Naive B cell (primary cell): ENCODE results near the gene ASB10. TPM values are rescaled to one million over a fixed set of nuclear protein-coding genes. Genes with fewer than 3 reads are reported as not detected.

Experiments
- ATAC-seq, 2 donors: fragments of 150-1000 bp; cut with Tn5 transposase; 2 replicates each; pipeline ENCODE4 v1.10.0; 2021; ENCODE audit warnings: low read depth in 2 of 2, mild to moderate bottlenecking in 2 of 2, moderate library complexity in 2 of 2
- DNase-seq: peaks from one replicate; pipeline ENCODE4 v3.0.0; 2022
- H3K27ac Mint-ChIP-seq, 6 donors: one replicate each; pipeline ENCODE4 v1.8.0; 2020 to 2022; ENCODE audit warnings: mild to moderate bottlenecking in 6 of 6, mixed read lengths in 6 of 6, moderate library complexity in 5 of 6, inconsistent platforms in 2 of 6
- H3K27me3 Mint-ChIP-seq, 3 donors: one replicate each; pipeline ENCODE4 v1.8.0; 2021 to 2022; ENCODE audit warnings: mixed read lengths in 3 of 3, mild to moderate bottlenecking in 1 of 3
- H3K36me3 Mint-ChIP-seq, 2 donors: one replicate each; pipeline ENCODE4 v1.8.0; 2020 to 2022; ENCODE audit warnings: mixed read lengths in 2 of 2, inconsistent platforms in 1 of 2, mild to moderate bottlenecking in 1 of 2
- H3K4me1 Mint-ChIP-seq, 3 donors: one replicate each; pipeline ENCODE4 v1.8.0; 2020 to 2022; ENCODE audit warnings: mixed read lengths in 3 of 3, inconsistent platforms in 1 of 3, mild to moderate bottlenecking in 1 of 3, moderate library complexity in 1 of 3
- H3K4me3 Mint-ChIP-seq, 8 donors: one replicate each; pipeline ENCODE4 v1.8.0; 2020 to 2022; ENCODE audit warnings: mild to moderate bottlenecking in 8 of 8, mixed read lengths in 8 of 8, moderate library complexity in 8 of 8, inconsistent platforms in 2 of 8
- H3K9me3 Mint-ChIP-seq, 7 donors: one replicate each; pipeline ENCODE4 v1.8.0; 2020 to 2022; ENCODE audit warnings: mixed read lengths in 7 of 7, mild to moderate bottlenecking in 5 of 7, inconsistent platforms in 2 of 7, moderate library complexity in 1 of 7
- polyA plus RNA-seq, 6 donors: library from polyadenylated mRNA; unstranded; fragments of 300-500 nt; fragmentation: Illumina TruSeq; gene quantifications; one replicate each; pipeline ENCODE4 v1.2.3, GENCODE V29; 2021; ENCODE audit warnings: low read depth in 6 of 6

Gene ASB10, protein sequence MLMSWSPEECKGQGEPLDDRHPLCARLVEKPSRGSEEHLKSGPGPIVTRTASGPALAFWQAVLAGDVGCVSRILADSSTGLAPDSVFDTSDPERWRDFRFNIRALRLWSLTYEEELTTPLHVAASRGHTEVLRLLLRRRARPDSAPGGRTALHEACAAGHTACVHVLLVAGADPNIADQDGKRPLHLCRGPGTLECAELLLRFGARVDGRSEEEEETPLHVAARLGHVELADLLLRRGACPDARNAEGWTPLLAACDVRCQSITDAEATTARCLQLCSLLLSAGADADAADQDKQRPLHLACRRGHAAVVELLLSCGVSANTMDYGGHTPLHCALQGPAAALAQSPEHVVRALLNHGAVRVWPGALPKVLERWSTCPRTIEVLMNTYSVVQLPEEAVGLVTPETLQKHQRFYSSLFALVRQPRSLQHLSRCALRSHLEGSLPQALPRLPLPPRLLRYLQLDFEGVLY
- not detected for polyA plus RNA-seq

- peaks cover 0 to 1% (median 0%) of the 10 kb centered on the region in 7 donors for H3K9me3 Mint-ChIP-seq
- DNase-seq: no peak
- peak within 1 kb of the TSS in 2 of 8 donors; percentile 33 to 41 for H3K4me3 Mint-ChIP-seq
- H3K4me1 Mint-ChIP-seq: peaks cover 0 to 7% (median 6%) of the 10 kb centered on the region in 3 donors
- no peak for ATAC-seq
- no peaks in the 10 kb centered on the region for H3K36me3 Mint-ChIP-seq
- H3K27me3 Mint-ChIP-seq: peaks cover 32 to 56% (median 55%) of the 10 kb centered on the region in 3 donors
- H3K27ac Mint-ChIP-seq: peak within 1 kb of the TSS in 1 of 6 donors; percentile 56
These were observed at the start of gene ASB10 for GRCh38 chr7:151186640-151187408. TSS of gene ASB10 (minus strand) at chr7:151187250. CDS start at chr7:151187130, 120 bp downstream.

DNA sequence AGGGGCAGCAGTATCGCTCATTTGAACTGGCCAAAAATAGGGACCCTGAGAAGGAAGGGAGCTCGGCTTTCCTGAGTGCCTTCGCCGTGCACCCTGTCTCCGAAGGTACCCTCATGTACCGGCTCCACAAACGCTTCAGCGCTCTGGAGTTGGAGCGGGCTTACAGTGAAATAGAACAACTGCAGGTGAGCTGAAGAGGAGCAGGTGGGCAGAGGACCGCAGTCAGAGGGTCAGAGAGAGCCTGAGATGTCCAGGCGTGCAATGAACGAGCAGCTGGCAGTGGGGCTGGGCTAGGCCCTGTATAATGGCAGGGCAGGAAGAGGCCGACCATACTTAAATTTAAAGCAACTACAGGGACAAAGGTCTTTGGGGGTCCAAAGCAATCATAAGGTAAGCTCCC is 49.4 kb upstream of the ASB10 start:
- DNase-seq (no peak), ATAC-seq (no peak)
- Mint-ChIP-seq H3K9me3 (no peaks in the 10 kb centered on the region), H3K27ac (no peak overlapping the region), H3K4me3 (peak overlapping the region in 2 of 8 donors; percentile 25 to 45), H3K4me1 (peaks cover 26 to 45% (median 43%) of the 10 kb centered on the region in 3 donors), H3K36me3 (peaks cover 0 to 8% of the 10 kb centered on the region in 2 donors), H3K27me3 (no peaks in the 10 kb centered on the region)

DNA sequence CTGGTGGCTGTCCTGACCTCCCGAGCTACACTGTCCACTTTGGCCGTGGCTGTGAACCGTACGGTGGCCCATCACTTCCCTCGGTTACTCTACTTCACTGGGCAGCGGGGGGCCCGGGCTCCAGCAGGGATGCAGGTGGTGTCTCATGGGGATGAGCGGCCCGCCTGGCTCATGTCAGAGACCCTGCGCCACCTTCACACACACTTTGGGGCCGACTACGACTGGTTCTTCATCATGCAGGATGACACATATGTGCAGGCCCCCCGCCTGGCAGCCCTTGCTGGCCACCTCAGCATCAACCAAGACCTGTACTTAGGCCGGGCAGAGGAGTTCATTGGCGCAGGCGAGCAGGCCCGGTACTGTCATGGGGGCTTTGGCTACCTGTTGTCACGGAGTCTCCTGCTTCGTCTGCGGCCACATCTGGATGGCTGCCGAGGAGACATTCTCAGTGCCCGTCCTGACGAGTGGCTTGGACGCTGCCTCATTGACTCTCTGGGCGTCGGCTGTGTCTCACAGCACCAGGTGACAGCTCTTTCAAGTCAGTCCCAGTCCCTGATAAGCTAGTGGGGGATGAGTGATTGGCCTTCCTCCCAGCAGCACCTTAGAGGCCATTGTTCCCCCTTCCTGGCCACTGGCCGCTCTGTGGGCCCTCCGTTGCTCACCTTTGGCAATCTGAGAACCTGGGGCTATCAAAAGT is 48.2 kb upstream of the ASB10 start:
- ATAC-seq (no peak), DNase-seq (no peak)
- peaks cover 0 to 8% of the 10 kb centered on the region in 2 donors for H3K36me3 Mint-ChIP-seq
- no peaks in the 10 kb centered on the region for H3K27me3 Mint-ChIP-seq
- H3K27ac Mint-ChIP-seq: peak overlapping the region in 1 of 6 donors; percentile 54
- peak overlapping the region in 2 of 8 donors; percentile 70 to 98 for H3K4me3 Mint-ChIP-seq
- H3K9me3 Mint-ChIP-seq: no peaks in the 10 kb centered on the region
- peaks cover 26 to 45% (median 43%) of the 10 kb centered on the region in 3 donors for H3K4me1 Mint-ChIP-seq

DNA sequence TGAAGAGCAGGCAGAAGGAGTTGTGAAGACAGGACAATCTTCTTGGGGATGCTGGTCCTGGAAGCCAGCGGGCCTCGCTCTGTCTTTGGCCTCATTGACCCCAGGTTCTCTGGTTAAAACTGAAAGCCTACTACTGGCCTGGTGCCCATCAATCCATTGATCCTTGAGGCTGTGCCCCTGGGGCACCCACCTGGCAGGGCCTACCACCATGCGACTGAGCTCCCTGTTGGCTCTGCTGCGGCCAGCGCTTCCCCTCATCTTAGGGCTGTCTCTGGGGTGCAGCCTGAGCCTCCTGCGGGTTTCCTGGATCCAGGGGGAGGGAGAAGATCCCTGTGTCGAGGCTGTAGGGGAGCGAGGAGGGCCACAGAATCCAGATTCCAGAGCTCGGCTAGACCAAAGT is 46.8 kb upstream of the ASB10 start:
- peaks cover 19 to 42% (median 36%) of the 10 kb centered on the region in 3 donors for H3K4me1 Mint-ChIP-seq
- no peaks in the 10 kb centered on the region for H3K9me3 Mint-ChIP-seq
- peaks cover 0 to 8% of the 10 kb centered on the region in 2 donors for H3K36me3 Mint-ChIP-seq
- ATAC-seq: no peak
- peak overlapping the region; percentile 92 to 99 (median 98) for H3K4me3 Mint-ChIP-seq
- DNase-seq: no peak
- H3K27me3 Mint-ChIP-seq: no peaks in the 10 kb centered on the region
- peak overlapping the region in 5 of 6 donors; percentile 53 to 95 (median 82) for H3K27ac Mint-ChIP-seq

DNA sequence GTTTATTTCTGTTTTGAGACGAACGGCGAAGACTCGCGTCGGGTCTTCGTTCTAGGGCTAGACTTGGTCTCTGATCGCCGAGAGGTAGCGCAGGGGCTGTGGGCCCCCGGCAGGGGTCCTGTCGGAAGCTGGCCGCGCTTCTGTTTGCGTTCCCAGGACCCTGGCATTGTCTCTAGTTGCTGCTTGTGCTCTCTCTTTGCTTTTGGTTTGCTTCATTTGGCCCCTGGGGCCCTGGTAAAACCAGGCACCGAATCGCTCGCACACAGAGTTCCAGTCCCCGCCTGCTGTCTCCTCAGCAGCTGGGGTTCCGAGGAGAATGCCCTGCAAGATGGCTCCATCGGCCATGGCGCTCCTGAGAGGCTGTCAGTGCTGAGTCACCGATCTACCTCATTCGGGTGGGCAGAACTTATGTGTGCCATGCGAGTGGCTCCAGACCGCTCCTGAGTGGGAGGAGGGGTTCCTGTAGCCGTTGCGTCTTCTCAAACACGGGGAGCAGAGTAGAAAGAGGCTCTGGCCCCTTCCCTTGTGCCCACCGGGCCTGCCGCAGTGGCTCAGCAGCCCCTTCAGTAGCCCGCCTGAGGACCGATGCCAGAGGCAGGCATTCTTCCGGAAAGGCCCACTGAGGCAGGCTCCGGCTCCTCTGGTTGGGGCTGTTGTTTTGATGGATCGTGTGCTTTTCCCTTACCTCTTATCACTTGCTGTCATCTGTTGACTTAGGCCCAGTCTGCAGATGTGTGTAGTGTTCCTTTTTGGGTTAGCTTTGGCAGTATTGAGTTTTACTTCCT is 46.1 kb upstream of the ASB10 start:
- ATAC-seq (peak in 1 of 2 donors; percentile 15), DNase-seq (no peak)
- Mint-ChIP-seq H3K4me3 (peak overlapping the region; percentile 92 to 99 (median 98)), H3K4me1 (peaks cover 19 to 42% (median 36%) of the 10 kb centered on the region in 3 donors), H3K27me3 (no peaks in the 10 kb centered on the region), H3K9me3 (no peaks in the 10 kb centered on the region), H3K36me3 (peaks cover 0 to 8% of the 10 kb centered on the region in 2 donors), H3K27ac (peak overlapping the region; percentile 74 to 96 (median 90))

GRCh38 chr7:151232091-151232916 is 45.3 kb upstream of the ASB10 start, which contains the start of gene CHPF2:
TSS of gene CHPF2 (plus strand) at chr7:151232483. CDS start at chr7:151234012, 1,529 bp downstream.
- Mint-ChIP-seq H3K27ac (peak within 1 kb of the TSS; percentile 95 to 99 (median 98)), H3K9me3 (no peaks in the 10 kb centered on the region), H3K36me3 (peaks cover under 1 to 8% of the 10 kb centered on the region in 2 donors), H3K4me3 (peak within 1 kb of the TSS; percentile 96 to 99 (median 98)), H3K4me1 (peaks cover 20 to 50% (median 38%) of the 10 kb centered on the region in 3 donors), H3K27me3 (no peaks in the 10 kb centered on the region)
- peak; percentile 91 for DNase-seq
- ATAC-seq: peak; percentile 97 to 98

GRCh38 chr7:151231080-151231479 is 44.0 kb upstream of the ASB10 start:
- Mint-ChIP-seq H3K36me3 (peaks cover 0 to 8% of the 10 kb centered on the region in 2 donors), H3K27ac (peak overlapping the region in 2 of 6 donors; percentile 38 to 44), H3K27me3 (no peaks in the 10 kb centered on the region), H3K9me3 (no peaks in the 10 kb centered on the region), H3K4me3 (peak overlapping the region in 4 of 8 donors; percentile 98 to 99 (median 98)), H3K4me1 (peaks cover 33 to 58% (median 42%) of the 10 kb centered on the region in 3 donors)
- ATAC-seq: no peak
- DNase-seq: no peak

DNA sequence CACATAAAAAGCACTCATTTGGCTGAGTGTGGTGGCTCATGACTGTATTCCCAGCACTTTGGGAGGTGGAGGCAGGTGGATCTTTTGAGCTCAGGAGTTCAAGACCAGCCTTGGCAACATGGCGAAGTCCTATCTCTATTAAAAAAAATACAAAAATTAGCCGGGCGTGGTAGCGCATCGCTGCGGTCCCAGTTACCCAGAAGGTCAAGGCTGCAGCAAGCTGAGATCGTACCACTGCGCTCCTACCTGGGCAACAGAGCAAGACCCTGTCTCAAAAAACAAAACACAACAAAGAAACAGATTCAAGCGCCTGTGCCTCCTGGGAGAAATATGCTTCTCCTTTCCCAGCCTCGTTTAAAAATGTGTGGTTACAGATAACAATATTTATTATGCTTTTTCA is 42.2 kb upstream of the ASB10 start:
- no peaks in the 10 kb centered on the region for H3K27me3 Mint-ChIP-seq
- no peak overlapping the region for H3K27ac Mint-ChIP-seq
- H3K4me3 Mint-ChIP-seq: peak overlapping the region in 2 of 8 donors; percentile 72 to 89
- peaks cover 46 to 61% (median 51%) of the 10 kb centered on the region in 3 donors for H3K4me1 Mint-ChIP-seq
- ATAC-seq (no peak), DNase-seq (no peak)
- no peaks in the 10 kb centered on the region for H3K9me3 Mint-ChIP-seq
- peaks cover 13 to 21% of the 10 kb centered on the region in 2 donors for H3K36me3 Mint-ChIP-seq

- ATAC-seq (no peak), DNase-seq (no peak)
- Mint-ChIP-seq H3K4me1 (peaks cover 41 to 51% (median 42%) of the 10 kb centered on the region in 3 donors), H3K27ac (peak overlapping the region in 4 of 6 donors; percentile 67 to 99 (median 96)), H3K4me3 (peak overlapping the region; percentile 89 to 100 (median 97)), H3K27me3 (no peaks in the 10 kb centered on the region), H3K9me3 (no peaks in the 10 kb centered on the region), H3K36me3 (peaks cover 18 to 27% of the 10 kb centered on the region in 2 donors)
These were observed 41.2 kb upstream of the ASB10 start for GRCh38 chr7:151228024-151228866.

GRCh38 chr7:151226875-151227782 is 40.1 kb upstream of the ASB10 start, which contains the start of gene ABCF2:
TSS of gene ABCF2 (minus strand) at chr7:151227205. CDS start at chr7:151226458, 747 bp downstream.
- Mint-ChIP-seq H3K27ac (peak within 1 kb of the TSS; percentile 93 to 99 (median 97)), H3K27me3 (no peaks in the 10 kb centered on the region), H3K36me3 (peaks cover 27 to 35% of the 10 kb centered on the region in 2 donors), H3K4me3 (peak within 1 kb of the TSS; percentile 89 to 100 (median 97)), H3K9me3 (no peaks in the 10 kb centered on the region), H3K4me1 (peaks cover 34 to 44% (median 37%) of the 10 kb centered on the region in 3 donors)
- DNase-seq (peak; percentile 96), ATAC-seq (peak; percentile 99)
